GM18870 (cell line): ENCODE data around the gene ROBO3.

Source experiments
- ATAC-seq: cut with Tn5 transposase; IDR thresholded peaks from one replicate; pipeline ENCODE4 v1.9.1; 2021; ENCODE audit warnings: moderate library complexity; ENCODE audit not compliant: unreplicated experiment

Gene ROBO3

GRCh38 chr11:124874571-124875255 lies 9.5 kb downstream of the ROBO3 start:
- no peak for ATAC-seq

- no peak for ATAC-seq
Measured at GRCh38 chr11:124875401-124875800, 10.2 kb downstream of the ROBO3 start.

- ATAC-seq = peak; percentile 58
Measured at GRCh38 chr11:124875943-124876817, 10.9 kb downstream of the ROBO3 start.

DNA sequence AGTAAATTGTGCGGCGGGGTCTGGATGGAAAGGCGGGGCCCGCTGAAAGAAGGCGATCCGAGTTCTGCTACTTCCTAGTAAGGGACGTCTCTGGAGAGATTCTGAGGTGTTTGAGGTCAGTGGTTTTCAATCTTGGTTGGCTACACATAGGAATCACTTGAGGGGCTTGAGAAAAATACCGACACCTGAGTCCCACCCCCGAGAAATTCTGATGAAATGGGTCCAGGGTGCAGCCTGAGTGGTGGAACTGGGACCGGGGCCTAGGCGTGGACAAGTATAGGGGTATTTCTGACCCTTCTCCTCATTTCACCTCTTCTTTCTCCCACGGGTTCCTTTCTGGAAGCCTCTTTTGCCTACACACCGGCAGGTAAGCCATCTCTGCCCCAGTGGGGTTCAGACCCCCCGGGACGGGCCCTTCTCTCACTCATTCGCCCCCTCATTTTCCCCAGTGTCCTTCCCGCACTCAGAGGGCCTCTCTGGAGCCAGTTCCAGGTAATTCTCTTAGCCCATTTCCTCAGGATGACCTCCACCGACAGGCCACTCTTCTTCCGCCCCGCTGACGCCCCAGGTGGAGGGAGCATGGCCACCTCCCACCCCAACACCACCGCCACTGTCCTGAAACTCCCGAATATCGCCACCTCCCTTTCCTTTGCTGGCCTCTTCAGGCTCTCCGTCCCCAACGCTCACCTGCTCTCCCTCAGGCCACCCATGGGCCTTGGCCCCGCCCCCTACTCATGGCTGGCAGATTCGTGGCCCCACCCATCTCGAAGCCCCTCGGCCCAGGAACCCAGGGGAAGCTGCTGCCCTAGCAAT lies 11.8 kb downstream of the ROBO3 start:
- ATAC-seq = no peak

GRCh38 chr11:124877631-124877909 lies 12.3 kb downstream of the ROBO3 start:
- no peak for ATAC-seq

- ATAC-seq = no peak
Measured at GRCh38 chr11:124877910-124878758, 12.9 kb downstream of the ROBO3 start.

GRCh38 chr11:124878759-124879492 lies 13.7 kb downstream of the ROBO3 start:
- ATAC-seq = no peak

- no peak for ATAC-seq
Measured at GRCh38 chr11:124879493-124880289, 14.5 kb downstream of the ROBO3 start.

DNA sequence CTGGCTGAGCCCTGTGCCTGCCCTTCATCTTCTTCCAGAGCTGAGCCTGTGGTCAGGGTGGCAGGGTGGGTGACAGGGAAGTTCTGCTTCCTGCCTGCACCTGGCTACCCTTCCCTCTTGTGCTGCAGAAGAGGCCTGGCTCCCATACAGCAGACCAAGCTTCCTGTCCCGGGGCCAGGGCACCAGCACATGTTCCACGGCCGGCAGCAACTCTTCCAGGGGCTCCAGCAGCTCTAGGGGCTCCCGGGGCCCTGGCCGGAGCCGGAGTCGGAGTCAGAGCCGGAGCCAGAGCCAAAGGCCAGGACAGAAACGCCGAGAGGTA lies 15.0 kb downstream of the ROBO3 start:
- no peak for ATAC-seq

- ATAC-seq = no peak
Measured at GRCh38 chr11:124880958-124881357, 15.7 kb downstream of the ROBO3 start.

DNA sequence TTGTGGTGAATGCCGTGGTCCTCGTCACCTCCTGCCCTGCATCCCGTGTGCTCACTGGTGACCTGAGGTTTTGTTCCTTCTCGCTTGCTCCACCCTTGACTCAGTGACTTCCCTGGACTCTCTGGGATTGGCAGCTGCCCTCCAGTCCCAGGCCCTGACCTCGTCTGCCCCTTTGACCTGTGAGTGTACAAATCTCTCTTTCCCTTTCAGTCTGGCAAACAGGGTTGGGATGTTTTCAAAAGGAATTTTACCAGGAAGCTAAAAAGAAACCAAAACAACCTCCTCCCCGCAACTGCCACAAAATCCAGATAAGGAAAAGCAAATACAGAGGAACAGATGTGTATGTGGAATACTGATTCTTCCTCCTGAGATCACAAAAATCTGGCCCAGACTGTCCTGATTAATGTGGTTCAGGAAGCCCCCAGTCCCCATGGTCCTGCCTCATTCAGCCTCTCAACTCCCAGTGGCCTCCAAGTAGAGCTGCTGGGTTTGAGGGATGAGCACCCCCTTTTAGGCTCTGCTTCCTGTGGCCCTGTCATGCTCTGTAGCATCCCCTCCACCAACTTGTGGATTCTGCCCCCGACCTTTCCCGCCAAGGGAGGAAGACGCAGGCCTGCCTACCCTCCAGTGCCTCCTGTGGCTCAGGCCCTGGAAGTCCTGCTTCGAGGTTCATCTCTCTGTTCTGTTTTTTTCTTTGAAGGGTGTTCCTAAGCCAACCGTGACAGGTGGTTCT lies 17.3 kb downstream of the ROBO3 start:
- ATAC-seq = no peak

GRCh38 chr11:124884340-124884739 lies 19.1 kb downstream of the ROBO3 start:
- no peak for ATAC-seq

GRCh38 chr11:124884869-124885479 lies 19.7 kb downstream of the ROBO3 start:
- ATAC-seq = no peak

GRCh38 chr11:124886476-124886875 lies 21.2 kb downstream of the ROBO3 start:
- ATAC-seq = no peak

- no peak for ATAC-seq
Measured at GRCh38 chr11:124886978-124887666, 21.9 kb downstream of the ROBO3 start.

GRCh38 chr11:124887667-124888013 lies 22.4 kb downstream of the ROBO3 start:
- no peak for ATAC-seq

GRCh38 chr11:124889191-124890091 lies 24.2 kb downstream of the ROBO3 start:
- no peak for ATAC-seq
